WTC11 (cell line): ENCODE results near the gene EXOSC2. TPM values are rescaled to one million over a fixed set of nuclear protein-coding genes. Genes with fewer than 3 reads are reported as not detected.
A peak's percentile ranks its signal among the peaks of the same experiment; 100 is the strongest.

Source experiments
- CBFB ChIP-seq: sonication (generic); formaldehyde crosslinking; IDR thresholded peaks from 2 replicates; pipeline ENCODE4 v1.8.1; 2022; ENCODE audit warnings: mild to moderate bottlenecking, low read depth, missing genetic modification reagents
- ERG ChIP-seq: fragments of 250-450 bp; sonication (Bioruptor Pico); IDR thresholded peaks from 2 replicates; pipeline ENCODE4 v1.8.0; 2021; ENCODE audit warnings: mild to moderate bottlenecking
- ETV6 ChIP-seq: sonication (generic); formaldehyde crosslinking; IDR thresholded peaks from 2 replicates; pipeline ENCODE4 v1.8.1; 2022; ENCODE audit warnings: mild to moderate bottlenecking, missing genetic modification reagents
- FOXJ3 ChIP-seq: sonication (generic); formaldehyde crosslinking; IDR thresholded peaks from 2 replicates; pipeline ENCODE4 v1.9.0; 2021; ENCODE audit warnings: missing genetic modification reagents, mild to moderate bottlenecking, borderline replicate concordance
- FOXK1 ChIP-seq: sonication (generic); formaldehyde crosslinking; IDR thresholded peaks from 2 replicates; pipeline ENCODE4 v1.8.0; 2022; ENCODE audit warnings: mild to moderate bottlenecking, moderate library complexity, missing genetic modification reagents
- NR1H2 ChIP-seq: sonication (generic); formaldehyde crosslinking; IDR thresholded peaks from 2 replicates; pipeline ENCODE4 v1.9.0; 2021; ENCODE audit warnings: mild to moderate bottlenecking, moderate library complexity, missing genetic modification reagents
- NR2C2 ChIP-seq: sonication (generic); formaldehyde crosslinking; IDR thresholded peaks from 2 replicates; pipeline ENCODE4 v1.8.0; 2022; ENCODE audit warnings: mild to moderate bottlenecking, missing genetic modification reagents
- PRRX2 ChIP-seq: fragments of 250-450 bp; sonication (Bioruptor Pico); IDR thresholded peaks from 2 replicates; pipeline ENCODE4 v1.8.0; 2021; ENCODE audit warnings: mild to moderate bottlenecking
- SMAD3 ChIP-seq: sonication (generic); formaldehyde crosslinking; IDR thresholded peaks from 2 replicates; pipeline ENCODE4 v1.8.0; 2022; ENCODE audit warnings: missing genetic modification reagents, mild to moderate bottlenecking, borderline replicate concordance
- SP1 ChIP-seq: sonication (generic); formaldehyde crosslinking; conservative IDR thresholded peaks from 2 replicates; pipeline ENCODE4 v1.8.1; 2022; ENCODE audit warnings: missing genetic modification reagents
- TCF7 ChIP-seq: sonication (generic); formaldehyde crosslinking; IDR thresholded peaks from 2 replicates; pipeline ENCODE4 v1.8.0; 2022; ENCODE audit warnings: mild to moderate bottlenecking, low read depth, missing genetic modification reagents, moderate library complexity
- TEAD4 ChIP-seq: sonication (generic); formaldehyde crosslinking; IDR thresholded peaks from 2 replicates; pipeline ENCODE4 v1.8.0; 2022; ENCODE audit warnings: mild to moderate bottlenecking, missing genetic modification reagents
- USF1 ChIP-seq: sonication (generic); formaldehyde crosslinking; IDR thresholded peaks from 2 replicates; pipeline ENCODE4 v1.8.0; 2022; ENCODE audit warnings: mild to moderate bottlenecking, missing genetic modification reagents
- ZNF671 ChIP-seq: fragments of 250-450 bp; sonication (Bioruptor Pico); IDR thresholded peaks from 2 replicates; pipeline ENCODE4 v1.8.0; 2021; ENCODE audit warnings: mild to moderate bottlenecking
- total RNA-seq: library from RNA; stranded (reverse); gene quantifications from 3 replicates; pipeline ENCODE4 v1.2.3, GENCODE V29; 2021
- TF ChIP-seq, protein P1 (sequence below): sonication (generic); formaldehyde crosslinking; IDR thresholded peaks from 2 replicates; pipeline ENCODE4 v1.8.0; 2022; ENCODE audit warnings: missing genetic modification reagents
- TF ChIP-seq, protein P2 (sequence below): sonication (generic); formaldehyde crosslinking; IDR thresholded peaks from 2 replicates; pipeline ENCODE4 v1.8.0; 2023; ENCODE audit warnings: mild to moderate bottlenecking, missing genetic modification reagents
- TF ChIP-seq, protein P3 (sequence below): sonication (generic); formaldehyde crosslinking; IDR thresholded peaks from 2 replicates; pipeline ENCODE4 v1.8.1; 2023; ENCODE audit warnings: mild to moderate bottlenecking, missing genetic modification reagents
- TF ChIP-seq, protein P4 (sequence below): fragments of 250-450 bp; sonication (Bioruptor Pico); IDR thresholded peaks from 2 replicates; pipeline ENCODE4 v1.9.0; 2021; ENCODE audit warnings: moderate library complexity, mild to moderate bottlenecking, inconsistent platforms, borderline replicate concordance

EXOSC2 gene
- total RNA-seq, 1 experiment from 2014 or later, result 76.1 TPM

- TF ChIP-seq, protein P1, sequence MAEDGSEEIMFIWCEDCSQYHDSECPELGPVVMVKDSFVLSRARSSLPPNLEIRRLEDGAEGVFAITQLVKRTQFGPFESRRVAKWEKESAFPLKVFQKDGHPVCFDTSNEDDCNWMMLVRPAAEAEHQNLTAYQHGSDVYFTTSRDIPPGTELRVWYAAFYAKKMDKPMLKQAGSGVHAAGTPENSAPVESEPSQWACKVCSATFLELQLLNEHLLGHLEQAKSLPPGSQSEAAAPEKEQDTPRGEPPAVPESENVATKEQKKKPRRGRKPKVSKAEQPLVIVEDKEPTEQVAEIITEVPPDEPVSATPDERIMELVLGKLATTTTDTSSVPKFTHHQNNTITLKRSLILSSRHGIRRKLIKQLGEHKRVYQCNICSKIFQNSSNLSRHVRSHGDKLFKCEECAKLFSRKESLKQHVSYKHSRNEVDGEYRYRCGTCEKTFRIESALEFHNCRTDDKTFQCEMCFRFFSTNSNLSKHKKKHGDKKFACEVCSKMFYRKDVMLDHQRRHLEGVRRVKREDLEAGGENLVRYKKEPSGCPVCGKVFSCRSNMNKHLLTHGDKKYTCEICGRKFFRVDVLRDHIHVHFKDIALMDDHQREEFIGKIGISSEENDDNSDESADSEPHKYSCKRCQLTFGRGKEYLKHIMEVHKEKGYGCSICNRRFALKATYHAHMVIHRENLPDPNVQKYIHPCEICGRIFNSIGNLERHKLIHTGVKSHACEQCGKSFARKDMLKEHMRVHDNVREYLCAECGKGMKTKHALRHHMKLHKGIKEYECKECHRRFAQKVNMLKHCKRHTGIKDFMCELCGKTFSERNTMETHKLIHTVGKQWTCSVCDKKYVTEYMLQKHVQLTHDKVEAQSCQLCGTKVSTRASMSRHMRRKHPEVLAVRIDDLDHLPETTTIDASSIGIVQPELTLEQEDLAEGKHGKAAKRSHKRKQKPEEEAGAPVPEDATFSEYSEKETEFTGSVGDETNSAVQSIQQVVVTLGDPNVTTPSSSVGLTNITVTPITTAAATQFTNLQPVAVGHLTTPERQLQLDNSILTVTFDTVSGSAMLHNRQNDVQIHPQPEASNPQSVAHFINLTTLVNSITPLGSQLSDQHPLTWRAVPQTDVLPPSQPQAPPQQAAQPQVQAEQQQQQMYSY, result 0 out of 2 replicates have a peak, but pooled peaks have one; percentile 52
- TF ChIP-seq FOXK1 (CRISPR knock-in tag), result peak; percentile 31; the same call in 1 of the 2 replicates
- TF ChIP-seq ERG (CRISPR knock-in tag), result no peak
- no peak for TF ChIP-seq TEAD4
- no peak for TF ChIP-seq NR1H2 (CRISPR knock-in tag)
- TF ChIP-seq, protein P2, sequence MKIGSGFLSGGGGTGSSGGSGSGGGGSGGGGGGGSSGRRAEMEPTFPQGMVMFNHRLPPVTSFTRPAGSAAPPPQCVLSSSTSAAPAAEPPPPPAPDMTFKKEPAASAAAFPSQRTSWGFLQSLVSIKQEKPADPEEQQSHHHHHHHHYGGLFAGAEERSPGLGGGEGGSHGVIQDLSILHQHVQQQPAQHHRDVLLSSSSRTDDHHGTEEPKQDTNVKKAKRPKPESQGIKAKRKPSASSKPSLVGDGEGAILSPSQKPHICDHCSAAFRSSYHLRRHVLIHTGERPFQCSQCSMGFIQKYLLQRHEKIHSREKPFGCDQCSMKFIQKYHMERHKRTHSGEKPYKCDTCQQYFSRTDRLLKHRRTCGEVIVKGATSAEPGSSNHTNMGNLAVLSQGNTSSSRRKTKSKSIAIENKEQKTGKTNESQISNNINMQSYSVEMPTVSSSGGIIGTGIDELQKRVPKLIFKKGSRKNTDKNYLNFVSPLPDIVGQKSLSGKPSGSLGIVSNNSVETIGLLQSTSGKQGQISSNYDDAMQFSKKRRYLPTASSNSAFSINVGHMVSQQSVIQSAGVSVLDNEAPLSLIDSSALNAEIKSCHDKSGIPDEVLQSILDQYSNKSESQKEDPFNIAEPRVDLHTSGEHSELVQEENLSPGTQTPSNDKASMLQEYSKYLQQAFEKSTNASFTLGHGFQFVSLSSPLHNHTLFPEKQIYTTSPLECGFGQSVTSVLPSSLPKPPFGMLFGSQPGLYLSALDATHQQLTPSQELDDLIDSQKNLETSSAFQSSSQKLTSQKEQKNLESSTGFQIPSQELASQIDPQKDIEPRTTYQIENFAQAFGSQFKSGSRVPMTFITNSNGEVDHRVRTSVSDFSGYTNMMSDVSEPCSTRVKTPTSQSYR (CRISPR knock-in tag), result no peak
- TF ChIP-seq ETV6 (CRISPR knock-in tag), result 0 out of 2 replicates have a peak, but pooled peaks have one; percentile 20
- TF ChIP-seq, protein P3, sequence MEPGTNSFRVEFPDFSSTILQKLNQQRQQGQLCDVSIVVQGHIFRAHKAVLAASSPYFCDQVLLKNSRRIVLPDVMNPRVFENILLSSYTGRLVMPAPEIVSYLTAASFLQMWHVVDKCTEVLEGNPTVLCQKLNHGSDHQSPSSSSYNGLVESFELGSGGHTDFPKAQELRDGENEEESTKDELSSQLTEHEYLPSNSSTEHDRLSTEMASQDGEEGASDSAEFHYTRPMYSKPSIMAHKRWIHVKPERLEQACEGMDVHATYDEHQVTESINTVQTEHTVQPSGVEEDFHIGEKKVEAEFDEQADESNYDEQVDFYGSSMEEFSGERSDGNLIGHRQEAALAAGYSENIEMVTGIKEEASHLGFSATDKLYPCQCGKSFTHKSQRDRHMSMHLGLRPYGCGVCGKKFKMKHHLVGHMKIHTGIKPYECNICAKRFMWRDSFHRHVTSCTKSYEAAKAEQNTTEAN, result 0 out of 2 replicates have a peak, but pooled peaks have one; percentile 41
- TF ChIP-seq CBFB (CRISPR knock-in tag), result no peak
- TF ChIP-seq TCF7 (CRISPR knock-in tag), result peak; percentile 47; the same call in 1 of the 2 replicates
- TF ChIP-seq SP1, result 0 out of 2 replicates have a peak, but pooled peaks have one; percentile 19
- TF ChIP-seq, protein P4, sequence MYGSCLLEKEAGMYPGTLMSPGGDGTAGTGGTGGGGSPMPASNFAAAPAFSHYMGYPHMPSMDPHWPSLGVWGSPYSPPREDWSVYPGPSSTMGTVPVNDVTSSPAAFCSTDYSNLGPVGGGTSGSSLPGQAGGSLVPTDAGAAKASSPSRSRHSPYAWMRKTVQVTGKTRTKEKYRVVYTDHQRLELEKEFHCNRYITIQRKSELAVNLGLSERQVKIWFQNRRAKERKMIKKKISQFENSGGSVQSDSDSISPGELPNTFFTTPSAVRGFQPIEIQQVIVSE (CRISPR knock-in tag), result no peak
- no peak for TF ChIP-seq ZNF671 (CRISPR knock-in tag)
- TF ChIP-seq PRRX2 (CRISPR knock-in tag), result no peak
- no peak for TF ChIP-seq FOXJ3 (CRISPR knock-in tag)
- peak; percentile 48 for TF ChIP-seq USF1 (CRISPR knock-in tag)
- TF ChIP-seq NR2C2 (CRISPR knock-in tag), result no peak
- TF ChIP-seq SMAD3 (CRISPR knock-in tag), result no peak
Observed at GRCh38 chr9:130666393-130667119, 27.0 kb upstream of the EXOSC2 start (continued).
